PFSK-1 (cell line): ENCODE data around the gene C9orf85.

ENCODE experiments used
- FOXP2 ChIP-seq: optimal IDR thresholded peaks from 2 replicates; pipeline ENCODE3; 2011; ENCODE audit warnings: borderline replicate concordance, control low read depth, inconsistent platforms; ENCODE audit not compliant: insufficient read depth; ENCODE audit errors: extremely low read length, extremely low read depth
- POLR2AphosphoS5 ChIP-seq: IDR thresholded peaks from 2 replicates; pipeline ENCODE4 v1.6.1; 2012; ENCODE audit warnings: low read depth, mild to moderate bottlenecking, control low read depth, low read length, moderate library complexity
- TAF1 ChIP-seq: IDR thresholded peaks from 2 replicates; pipeline ENCODE4 v1.6.1; 2012; ENCODE audit warnings: low read length, control low read depth, borderline replicate concordance; ENCODE audit not compliant: insufficient read depth
- TF ChIP-seq, protein P1 (sequence below), 2 experiments: IDR thresholded peaks; 2 replicates each; pipeline versions ENCODE4 v1.6.1 to v1.8.0; 2011 to 2012; ENCODE audit warnings: low read depth in 2 of 2, low read length in 2 of 2, control low read depth in 1 of 2, inconsistent platforms in 1 of 2, mild to moderate bottlenecking in 1 of 2, moderate library complexity in 1 of 2; ENCODE audit not compliant: insufficient read depth in 1 of 2

DNA sequence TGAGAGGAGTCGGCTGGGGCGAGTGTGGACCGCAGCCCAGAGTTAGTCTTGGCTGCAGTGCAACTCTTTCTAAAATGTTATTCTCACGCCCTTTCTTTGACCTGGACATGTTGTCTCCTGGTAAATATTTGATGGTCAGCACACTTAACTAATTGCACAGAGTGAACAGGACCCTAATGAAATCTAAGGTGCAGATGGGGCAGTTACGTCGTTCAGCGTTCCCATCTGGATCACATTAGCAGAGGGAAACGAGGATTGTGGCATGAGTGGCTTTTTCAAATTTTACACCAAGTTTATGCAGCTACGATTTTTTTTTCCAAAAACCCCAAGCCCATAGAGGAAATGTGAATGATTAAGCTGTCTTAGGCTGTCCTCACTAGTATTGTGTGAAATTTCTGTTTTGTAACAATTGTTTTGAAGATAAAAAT, 483 bp downstream of the C9orf85 start:
- TF ChIP-seq, protein P1, sequence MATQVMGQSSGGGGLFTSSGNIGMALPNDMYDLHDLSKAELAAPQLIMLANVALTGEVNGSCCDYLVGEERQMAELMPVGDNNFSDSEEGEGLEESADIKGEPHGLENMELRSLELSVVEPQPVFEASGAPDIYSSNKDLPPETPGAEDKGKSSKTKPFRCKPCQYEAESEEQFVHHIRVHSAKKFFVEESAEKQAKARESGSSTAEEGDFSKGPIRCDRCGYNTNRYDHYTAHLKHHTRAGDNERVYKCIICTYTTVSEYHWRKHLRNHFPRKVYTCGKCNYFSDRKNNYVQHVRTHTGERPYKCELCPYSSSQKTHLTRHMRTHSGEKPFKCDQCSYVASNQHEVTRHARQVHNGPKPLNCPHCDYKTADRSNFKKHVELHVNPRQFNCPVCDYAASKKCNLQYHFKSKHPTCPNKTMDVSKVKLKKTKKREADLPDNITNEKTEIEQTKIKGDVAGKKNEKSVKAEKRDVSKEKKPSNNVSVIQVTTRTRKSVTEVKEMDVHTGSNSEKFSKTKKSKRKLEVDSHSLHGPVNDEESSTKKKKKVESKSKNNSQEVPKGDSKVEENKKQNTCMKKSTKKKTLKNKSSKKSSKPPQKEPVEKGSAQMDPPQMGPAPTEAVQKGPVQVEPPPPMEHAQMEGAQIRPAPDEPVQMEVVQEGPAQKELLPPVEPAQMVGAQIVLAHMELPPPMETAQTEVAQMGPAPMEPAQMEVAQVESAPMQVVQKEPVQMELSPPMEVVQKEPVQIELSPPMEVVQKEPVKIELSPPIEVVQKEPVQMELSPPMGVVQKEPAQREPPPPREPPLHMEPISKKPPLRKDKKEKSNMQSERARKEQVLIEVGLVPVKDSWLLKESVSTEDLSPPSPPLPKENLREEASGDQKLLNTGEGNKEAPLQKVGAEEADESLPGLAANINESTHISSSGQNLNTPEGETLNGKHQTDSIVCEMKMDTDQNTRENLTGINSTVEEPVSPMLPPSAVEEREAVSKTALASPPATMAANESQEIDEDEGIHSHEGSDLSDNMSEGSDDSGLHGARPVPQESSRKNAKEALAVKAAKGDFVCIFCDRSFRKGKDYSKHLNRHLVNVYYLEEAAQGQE (IDR thresholded peaks at IDR 0.05; ENCODE audit: insufficient read depth in 1 of 2, low read depth in 2 of 2, low read length in 2 of 2) = no peak
- TF ChIP-seq POLR2AphosphoS5 (no peak), FOXP2 (no peak), TAF1 (no peak)
